ENCODE measurements around the gene SSR1.

DNA sequence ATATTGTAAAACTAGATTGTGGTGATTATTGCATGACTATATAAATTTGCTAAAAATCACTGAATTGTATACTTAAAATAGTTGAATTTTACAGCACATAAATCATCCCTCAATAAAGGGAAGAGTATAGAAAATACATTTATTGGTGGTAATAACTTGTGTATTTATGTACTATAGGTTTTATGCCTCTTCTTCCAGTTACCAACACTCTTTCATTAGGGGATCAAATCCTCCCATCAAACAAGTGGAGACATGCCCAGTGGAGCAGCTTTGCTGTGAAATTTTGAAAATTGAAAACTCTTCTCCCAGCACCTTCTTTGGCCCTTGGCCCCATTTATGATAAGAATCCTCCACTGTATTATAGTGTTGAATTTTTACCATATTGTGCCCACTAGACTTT, 10.1 kb upstream of the SSR1 start:
- TF ChIP-seq, protein P1, sequence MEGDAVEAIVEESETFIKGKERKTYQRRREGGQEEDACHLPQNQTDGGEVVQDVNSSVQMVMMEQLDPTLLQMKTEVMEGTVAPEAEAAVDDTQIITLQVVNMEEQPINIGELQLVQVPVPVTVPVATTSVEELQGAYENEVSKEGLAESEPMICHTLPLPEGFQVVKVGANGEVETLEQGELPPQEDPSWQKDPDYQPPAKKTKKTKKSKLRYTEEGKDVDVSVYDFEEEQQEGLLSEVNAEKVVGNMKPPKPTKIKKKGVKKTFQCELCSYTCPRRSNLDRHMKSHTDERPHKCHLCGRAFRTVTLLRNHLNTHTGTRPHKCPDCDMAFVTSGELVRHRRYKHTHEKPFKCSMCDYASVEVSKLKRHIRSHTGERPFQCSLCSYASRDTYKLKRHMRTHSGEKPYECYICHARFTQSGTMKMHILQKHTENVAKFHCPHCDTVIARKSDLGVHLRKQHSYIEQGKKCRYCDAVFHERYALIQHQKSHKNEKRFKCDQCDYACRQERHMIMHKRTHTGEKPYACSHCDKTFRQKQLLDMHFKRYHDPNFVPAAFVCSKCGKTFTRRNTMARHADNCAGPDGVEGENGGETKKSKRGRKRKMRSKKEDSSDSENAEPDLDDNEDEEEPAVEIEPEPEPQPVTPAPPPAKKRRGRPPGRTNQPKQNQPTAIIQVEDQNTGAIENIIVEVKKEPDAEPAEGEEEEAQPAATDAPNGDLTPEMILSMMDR (IDR thresholded peaks at IDR 0.05; ENCODE audit: low read length) = no peak
- TF ChIP-seq EZH2phosphoT487 (IDR thresholded peaks at IDR 0.05; ENCODE audit: low read length) (no peak), EZH2 (optimal IDR thresholded peaks at IDR 0.05; ENCODE audit: low read depth, low read length) (no peak)

All from MM.1S (cell line).